ENCODE measurements around the gene IL36A.

- TF ChIP-seq CTCF (IDR thresholded peaks at IDR 0.05) (no peak), POLR2A (IDR thresholded peaks at IDR 0.05) (no peak)
Observed at GRCh38 chr2:112993831-112994230, 11.4 kb upstream of the IL36A start.
